IMR-90 (cell line): ENCODE results near the gene UMODL1. TPM values are rescaled to one million over a fixed set of nuclear protein-coding genes. Genes with fewer than 3 reads are reported as not detected.

Experiments
- ATAC-seq: fragments of 200-7000 bp; cut with Tn5 transposase; 2 replicates; pipeline ENCODE4 v1.9.1; 2020; ENCODE audit warnings: low read depth, mild to moderate bottlenecking, moderate library complexity
- BruUV-seq: library from RNA; stranded (reverse); fragments of 400-500 nt; replicated peaks from 2 replicates; lab custom pipeline; 2021; lab: Mats Ljungman, UMichigan
- CTCF ChIA-PET: fragments of 300-600 bp; formaldehyde crosslinking; extraction: SDS; loops from one replicate; lab custom pipeline; 2021; ENCODE audit warnings: antibody characterized with exemption; lab: Yijun Ruan, JAX
- POLR2A ChIA-PET: fragments of 300-600 bp; sonication (Branson Sonifier 250); formaldehyde crosslinking; loops from one replicate; lab custom pipeline; 2022; ENCODE audit warnings: antibody characterized with exemption; ENCODE audit not compliant: unreplicated experiment; lab: Charles Lee
- DNase-seq: peaks from one replicate; pipeline ENCODE4 v3.0.0; 2013
- H2AFZ ChIP-seq: replicated peaks from 2 replicates; pipeline ENCODE3; 2013; ENCODE audit warnings: low read length, mild to moderate bottlenecking; ENCODE audit not compliant: poor library complexity
- H2AK5ac ChIP-seq: 2 replicates; pipeline ENCODE4 v1.6.1; 2013; ENCODE audit warnings: low read depth, low read length, inconsistent platforms
- H2AK9ac ChIP-seq: replicated peaks from 2 replicates; pipeline ENCODE3; 2013; ENCODE audit warnings: mild to moderate bottlenecking, low read depth, low read length, moderate library complexity; ENCODE audit not compliant: poor library complexity
- H2BK120ac ChIP-seq: 2 replicates; pipeline ENCODE4 v1.6.1; 2013; ENCODE audit warnings: low read depth, low read length, inconsistent platforms
- H2BK15ac ChIP-seq: 3 replicates; pipeline ENCODE4 v1.6.1; 2013; ENCODE audit warnings: low read depth, low read length, inconsistent platforms
- H2BK20ac ChIP-seq: 2 replicates; pipeline ENCODE4 v1.6.1; 2013; ENCODE audit warnings: low read depth, mild to moderate bottlenecking, inconsistent platforms, low read length, moderate library complexity
- H2BK5ac ChIP-seq: 2 replicates; pipeline ENCODE4 v1.6.1; 2013; ENCODE audit warnings: mild to moderate bottlenecking, low read depth, low read length, inconsistent platforms; ENCODE audit not compliant: poor library complexity, severe bottlenecking
- H3K14ac ChIP-seq: replicated peaks from 2 replicates; pipeline ENCODE4 v1.6.1; 2013; ENCODE audit warnings: low read depth, low read length, inconsistent platforms
- H3K18ac ChIP-seq: 2 replicates; pipeline ENCODE4 v1.6.1; 2013; ENCODE audit warnings: low read depth, low read length, control low read depth
- H3K23ac ChIP-seq: 2 replicates; pipeline ENCODE4 v1.6.1; 2013; ENCODE audit warnings: low read depth, low read length, inconsistent platforms
- H3K27ac ChIP-seq: 2 replicates; pipeline ENCODE4 v1.5.1; 2013; ENCODE audit warnings: mild to moderate bottlenecking, control low read depth, low read length; ENCODE audit not compliant: insufficient read depth
- H3K27me3 ChIP-seq: 2 replicates; pipeline ENCODE4 v1.6.1; 2013; ENCODE audit warnings: low read length; ENCODE audit not compliant: control insufficient read depth, insufficient read depth
- H3K36me3 ChIP-seq: 2 replicates; pipeline ENCODE4 v1.6.1; 2013; ENCODE audit warnings: low read length, mixed read lengths; ENCODE audit not compliant: control insufficient read depth, insufficient read depth
- H3K4ac ChIP-seq: 2 replicates; pipeline ENCODE4 v1.6.1; 2013; ENCODE audit warnings: low read depth, low read length, inconsistent platforms
- H3K4me1 ChIP-seq: 2 replicates; pipeline ENCODE4 v1.6.1; 2013; ENCODE audit warnings: low read length, mixed read lengths; ENCODE audit not compliant: control insufficient read depth, insufficient read depth
- H3K4me2 ChIP-seq: 2 replicates; pipeline ENCODE4 v1.6.1; 2013; ENCODE audit warnings: low read depth, mild to moderate bottlenecking, control low read depth, low read length, moderate library complexity
- H3K4me3 ChIP-seq: 2 replicates; pipeline ENCODE4 v1.5.1; 2013; ENCODE audit warnings: low read depth, mild to moderate bottlenecking, control low read depth, low read length, moderate library complexity; ENCODE audit not compliant: insufficient read depth
- H3K56ac ChIP-seq: 2 replicates; pipeline ENCODE4 v1.6.1; 2013; ENCODE audit warnings: low read length, inconsistent platforms; ENCODE audit not compliant: insufficient read depth; ENCODE audit errors: extremely low read depth
- H3K79me1 ChIP-seq, 2 experiments: 2 replicates each; pipeline ENCODE4 v1.6.1; 2013; ENCODE audit warnings: low read length in 2 of 2, inconsistent platforms in 1 of 2, low read depth in 1 of 2
- H3K9ac ChIP-seq: 2 replicates; pipeline ENCODE4 v1.6.1; 2013; ENCODE audit warnings: low read depth, low read length, control low read depth
- H3K9me1 ChIP-seq: 2 replicates; pipeline ENCODE4 v1.6.1; 2013; ENCODE audit warnings: low read length, inconsistent platforms; ENCODE audit not compliant: insufficient read depth
- H3K9me3 ChIP-seq: 2 replicates; pipeline ENCODE4 v1.6.1; 2013; ENCODE audit warnings: low read length; ENCODE audit not compliant: control insufficient read depth, insufficient read depth
- H4K20me1 ChIP-seq: 2 replicates; pipeline ENCODE4 v1.6.1; 2013; ENCODE audit warnings: low read length, inconsistent platforms; ENCODE audit not compliant: insufficient read depth
- H4K5ac ChIP-seq: 2 replicates; pipeline ENCODE4 v1.6.1; 2013; ENCODE audit warnings: mild to moderate bottlenecking, low read depth, low read length, control low read depth
- H4K8ac ChIP-seq, 2 experiments: 2 replicates each; pipeline ENCODE4 v1.6.1; 2013; ENCODE audit warnings: low read depth in 2 of 2, low read length in 2 of 2, control low read depth in 1 of 2, inconsistent platforms in 1 of 2
- H4K91ac ChIP-seq: 2 replicates; pipeline ENCODE4 v1.6.1; 2013; ENCODE audit warnings: low read depth, low read length, inconsistent platforms; ENCODE audit not compliant: insufficient read depth
- CEBPB ChIP-seq: IDR thresholded peaks from 2 replicates; pipeline ENCODE4 v1.6.1; 2012; ENCODE audit warnings: low read depth, low read length, improper control_type of control experiment
- CHD1 ChIP-seq: IDR thresholded peaks from 2 replicates; pipeline ENCODE4 v1.6.1; 2012; ENCODE audit warnings: low read depth, low read length, improper control_type of control experiment
- FOS ChIP-seq: fragments of 150-350 bp; IDR thresholded peaks from 2 replicates; pipeline ENCODE4 v1.6.1; 2016; ENCODE audit warnings: low read depth, low read length
- WGBS, 2 experiments: methylation state at CpG; one replicate each; pipeline versions ENCODE4 v1.1.5 to v1.1.7; 2013; ENCODE audit warnings: missing lambda C conversion rate in 2 of 2; ENCODE audit not compliant: insufficient read length in 1 of 2; ENCODE audit errors: extremely low coverage in 2 of 2; 5-methylcytosine and 5-hydroxymethylcytosine counted together
- dilution Hi-C: fragments of 300-500 bp; cut with HindIII; formaldehyde crosslinking; loops from one replicate; pipeline ENCODE4 v1.14.3; 2018; ENCODE audit warnings: low sequenced_read_pairs; ENCODE audit not compliant: unreplicated experiment
- in situ Hi-C: fragments of 300-500 bp; cut with MboI; formaldehyde crosslinking; loops from 3 replicates; pipeline ENCODE4 v1.14.3; 2019; ENCODE audit warnings: low sequenced_read_pairs, inconsistent platforms, mixed read lengths
- intact Hi-C: fragments of 100-400 bp; cut with micrococcal nuclease; formaldehyde crosslinking; loops from 2 replicates; pipeline ENCODE4 v1.10.0; 2022
- polyA plus RNA-seq, 3 experiments: library from polyadenylated mRNA; depleted of rRNA; stranded (reverse); fragments of >200 nt; gene quantifications; 2 replicates each; pipeline ENCODE4 v1.2.3, GENCODE V29; 2012; ENCODE audit warnings: low replicate concordance in 1 of 3
- total RNA-seq: library from RNA; depleted of rRNA; stranded (reverse); fragments of >200 nt; gene quantifications from 2 replicates; pipeline ENCODE4 v1.2.3, GENCODE V29; 2012

The UMODL1 gene
- total and polyA plus RNA-seq, 2 of the 4 experiments (the other 2 are of a cell fraction): 0.02 TPM; not detected in 1

- Histone ChIP-seq H3K36me3 (no peaks in the 10 kb centered on the region), H2BK15ac (no peak overlapping the region), H2BK120ac (no peak overlapping the region), H3K4me2 (no peak overlapping the region), H3K4me3 (no peak overlapping the region), H3K4me1 (peaks cover 10% of the 10 kb centered on the region), H2AK5ac (no peak overlapping the region), H4K20me1 (no peaks in the 10 kb centered on the region), H3K14ac (no peak overlapping the region), H3K27ac (no peak overlapping the region), H3K4ac (0 out of 2 replicates have a peak overlapping the region, but pooled peaks have one; percentile 21), H2BK5ac (no peak overlapping the region), H2AFZ (no peak overlapping the region), H2BK20ac (no peak overlapping the region), H3K27me3 (no peaks in the 10 kb centered on the region), H3K23ac (no peak overlapping the region), H3K9me1 (peaks cover 20% of the 10 kb centered on the region), H3K9ac (no peak overlapping the region), H3K56ac (no peak overlapping the region), H4K8ac (no peak overlapping the region), H3K18ac (no peak overlapping the region), H4K5ac (no peak overlapping the region), H2AK9ac (no peak overlapping the region), H3K79me1 (peaks cover 3 to 4% of the 10 kb centered on the region in 2 experiments; a peak in 2 of 4 replicates), H4K91ac (no peak overlapping the region), H3K9me3 (no peaks in the 10 kb centered on the region)
- no peak for ATAC-seq
- ChIA-PET POLR2A (no interaction called here), CTCF (no interaction called here)
- intact Hi-C loops (no loop called here), dilution Hi-C loops (no loop called here), in situ Hi-C loops (no loop called here)
- BruUV-seq: no TSS peak
- 100% methylated on average over 2 of the region's 4 CpGs; no CpG with 5 or more reads in 1 of the 2 experiments for WGBS, 2 experiments
- no peak for DNase-seq
- TF ChIP-seq FOS (no peak), CEBPB (no peak), CHD1 (no peak)
Observed at GRCh38 chr21:42030311-42030710, 40.8 kb upstream of the UMODL1 start.
